Bronchial epithelial cell (primary cell): ENCODE results near the gene EMC10. TPM values are rescaled to one million over a fixed set of nuclear protein-coding genes. Genes with fewer than 3 reads are reported as not detected.

Source experiments
- DNase-seq: peaks from one replicate; pipeline ENCODE4 v3.0.0-alpha.2; 2010; ENCODE audit warnings: low read depth
- FAIRE-seq: peaks from 2 replicates; lab custom pipeline; 2011; peaks lifted over from hg19 to GRCh38; lab: Jason Lieb, UNC
- H3K27me3 ChIP-seq: 2 replicates; pipeline ENCODE4 v1.5.1; 2011; ENCODE audit warnings: low read length; ENCODE audit not compliant: control insufficient read depth, insufficient read depth
- H3K36me3 ChIP-seq: 2 replicates; pipeline ENCODE4 v1.5.1; 2011; ENCODE audit warnings: low read length; ENCODE audit not compliant: control insufficient read depth, insufficient read depth
- H3K4me3 ChIP-seq: 2 replicates; pipeline ENCODE4 v1.5.1; 2011; ENCODE audit warnings: mild to moderate bottlenecking, low read depth, low read length, control low read depth
- CTCF ChIP-seq: IDR thresholded peaks from 2 replicates; pipeline ENCODE4 v1.5.1; 2011; ENCODE audit warnings: mild to moderate bottlenecking, moderate library complexity, low read length, control low read depth, inconsistent platforms; ENCODE audit not compliant: insufficient read depth, severe bottlenecking
- total RNA-seq: library from RNA; depleted of rRNA; stranded (reverse); fragments of >200 nt; gene quantifications from 2 replicates; pipeline ENCODE4 v1.2.1, GENCODE V29; 2014

Gene EMC10
- total RNA-seq, 1 donor from 2014 or later, result 24.7 TPM

- FAIRE-seq (no peak), DNase-seq (peak; percentile 52)
- Histone ChIP-seq H3K4me3 (peak overlapping the region; percentile 43), H3K27me3 (no peaks in the 10 kb centered on the region), H3K36me3 (no peaks in the 10 kb centered on the region)
- no peak for TF ChIP-seq CTCF
Observed at GRCh38 chr19:50431343-50432220, 44.7 kb upstream of the EMC10 start.

GRCh38 chr19:50432221-50433028 lies 43.9 kb upstream of the EMC10 start, which contains the start of gene MYBPC2:
TSS of gene MYBPC2 (plus strand) at chr19:50432892. CDS start at chr19:50432954, 62 bp downstream.
- Histone ChIP-seq H3K27me3 (no peaks in the 10 kb centered on the region), H3K4me3 (peak within 1 kb of the TSS; percentile 43), H3K36me3 (no peaks in the 10 kb centered on the region)
- TF ChIP-seq CTCF, result no peak
- DNase-seq (no peak), FAIRE-seq (no peak)

- DNase-seq (no peak), FAIRE-seq (no peak)
- Histone ChIP-seq H3K4me3 (no peak overlapping the region), H3K27me3 (no peaks in the 10 kb centered on the region), H3K36me3 (no peaks in the 10 kb centered on the region)
- TF ChIP-seq CTCF, result no peak
Observed at GRCh38 chr19:50433201-50434180, 42.8 kb upstream of the EMC10 start.

- no peaks in the 10 kb centered on the region for H3K27me3 ChIP-seq
- DNase-seq (no peak), FAIRE-seq (no peak)
Observed at GRCh38 chr19:50434525-50434924, 41.8 kb upstream of the EMC10 start.

More at GRCh38 chr19:50434525-50434924, 41.8 kb upstream of the EMC10 start:
- no peak overlapping the region for H3K4me3 ChIP-seq
- no peak for TF ChIP-seq CTCF
- no peaks in the 10 kb centered on the region for H3K36me3 ChIP-seq
